HUES64 (cell line): ENCODE data around the gene ACTR8.

Experiments used
- H3K27ac ChIP-seq: 2 replicates; pipeline ENCODE4 v1.7.0; 2013; ENCODE audit warnings: low read depth, low read length, inconsistent platforms
- H3K27me3 ChIP-seq: 2 replicates; pipeline ENCODE4 v1.6.1; 2013; ENCODE audit warnings: mild to moderate bottlenecking, low read length; ENCODE audit not compliant: insufficient read depth
- H3K36me3 ChIP-seq: 2 replicates; pipeline ENCODE4 v1.6.1; 2013; ENCODE audit warnings: mild to moderate bottlenecking, low read length; ENCODE audit not compliant: insufficient read depth
- H3K4me1 ChIP-seq: 2 replicates; pipeline ENCODE4 v1.6.1; 2013; ENCODE audit warnings: mild to moderate bottlenecking, low read length, moderate library complexity; ENCODE audit not compliant: insufficient read depth
- H3K4me3 ChIP-seq: 2 replicates; pipeline ENCODE4 v1.5.1; 2013; ENCODE audit warnings: mild to moderate bottlenecking, low read length, moderate library complexity
- H3K9ac ChIP-seq: 2 replicates; pipeline ENCODE4 v1.6.1; 2013; ENCODE audit warnings: mild to moderate bottlenecking, low read depth, low read length
- H3K9me3 ChIP-seq: 2 replicates; pipeline ENCODE4 v1.6.1; 2013; ENCODE audit warnings: low read depth, low read length; ENCODE audit not compliant: insufficient read depth
- WGBS: fragments of 150-250, 120-280 bp; methylation state at CpG from one replicate; pipeline ENCODE4 v1.1.7; 2013; ENCODE audit warnings: missing lambda C conversion rate; 5-methylcytosine and 5-hydroxymethylcytosine counted together

The ACTR8 gene

GRCh38 chr3:53833053-53833645 is 48.8 kb downstream of the ACTR8 start:
- no peaks in the 10 kb centered on the region for H3K4me1 ChIP-seq
- no peak overlapping the region for H3K9ac ChIP-seq
- H3K27ac ChIP-seq = no peak overlapping the region
- no peaks in the 10 kb centered on the region for H3K27me3 ChIP-seq
- WGBS = 91% methylated on average over 9 of the region's 9 CpGs
- no peak overlapping the region for H3K4me3 ChIP-seq
- H3K9me3 ChIP-seq = no peaks in the 10 kb centered on the region
- H3K36me3 ChIP-seq = no peaks in the 10 kb centered on the region

GRCh38 chr3:53830944-53831343 is 51.0 kb downstream of the ACTR8 start:
- Histone ChIP-seq H3K4me3 (no peak overlapping the region), H3K9me3 (no peaks in the 10 kb centered on the region), H3K36me3 (no peaks in the 10 kb centered on the region), H3K9ac (no peak overlapping the region), H3K27me3 (no peaks in the 10 kb centered on the region), H3K27ac (no peak overlapping the region), H3K4me1 (no peaks in the 10 kb centered on the region)
- WGBS = 93% methylated on average over 6 of the region's 6 CpGs

- no peaks in the 10 kb centered on the region for H3K36me3 ChIP-seq
- no peak overlapping the region for H3K27ac ChIP-seq
- H3K9me3 ChIP-seq = no peaks in the 10 kb centered on the region
- WGBS = 85% methylated on average over 2 of the region's 2 CpGs
- no peak overlapping the region for H3K9ac ChIP-seq
- H3K4me1 ChIP-seq = no peaks in the 10 kb centered on the region
- H3K4me3 ChIP-seq = no peak overlapping the region
- no peaks in the 10 kb centered on the region for H3K27me3 ChIP-seq
These were observed 52.3 kb downstream of the ACTR8 start for GRCh38 chr3:53829605-53830004.

GRCh38 chr3:53828581-53828980 is 53.4 kb downstream of the ACTR8 start:
- 86% methylated on average over 1 of the region's 1 CpG for WGBS

GRCh38 chr3:53826048-53826447 is 55.9 kb downstream of the ACTR8 start:
- Histone ChIP-seq H3K9ac (no peak overlapping the region), H3K4me3 (no peak overlapping the region), H3K9me3 (no peaks in the 10 kb centered on the region), H3K27ac (no peak overlapping the region), H3K27me3 (no peaks in the 10 kb centered on the region), H3K4me1 (no peaks in the 10 kb centered on the region), H3K36me3 (no peaks in the 10 kb centered on the region)
- WGBS = 83% methylated on average over 1 of the region's 1 CpG

More at GRCh38 chr3:53828581-53828980, 53.4 kb downstream of the ACTR8 start:
- Histone ChIP-seq H3K4me3 (no peak overlapping the region), H3K4me1 (no peaks in the 10 kb centered on the region), H3K27me3 (no peaks in the 10 kb centered on the region), H3K36me3 (no peaks in the 10 kb centered on the region), H3K27ac (no peak overlapping the region), H3K9me3 (no peaks in the 10 kb centered on the region), H3K9ac (no peak overlapping the region)

- peaks cover 6% of the 10 kb centered on the region; the same call in 1 of the 2 replicates for H3K36me3 ChIP-seq
- no peaks in the 10 kb centered on the region for H3K9me3 ChIP-seq
- no peaks in the 10 kb centered on the region for H3K4me1 ChIP-seq
- 88% methylated on average over 4 of the region's 4 CpGs for WGBS
- no peak overlapping the region for H3K9ac ChIP-seq
- H3K27ac ChIP-seq = no peak overlapping the region
- no peak overlapping the region for H3K4me3 ChIP-seq
- H3K27me3 ChIP-seq = no peaks in the 10 kb centered on the region
These were observed 57.2 kb downstream of the ACTR8 start for GRCh38 chr3:53824795-53825194.

- no peaks in the 10 kb centered on the region for H3K9me3 ChIP-seq
- peaks cover 8% of the 10 kb centered on the region for H3K36me3 ChIP-seq
- H3K4me1 ChIP-seq = no peaks in the 10 kb centered on the region
- no peaks in the 10 kb centered on the region for H3K27me3 ChIP-seq
- no peak overlapping the region for H3K9ac ChIP-seq
- WGBS = 73% methylated on average over 10 of the region's 10 CpGs
- no peak overlapping the region for H3K27ac ChIP-seq
- no peak overlapping the region for H3K4me3 ChIP-seq
These were observed 57.8 kb downstream of the ACTR8 start for GRCh38 chr3:53823956-53824657.

GRCh38 chr3:53823026-53823955 is 58.7 kb downstream of the ACTR8 start:
- 94% methylated on average over 67 of the region's 67 CpGs for WGBS
- Histone ChIP-seq H3K27me3 (no peaks in the 10 kb centered on the region), H3K4me1 (no peaks in the 10 kb centered on the region), H3K4me3 (no peak overlapping the region), H3K27ac (no peak overlapping the region), H3K9me3 (no peaks in the 10 kb centered on the region), H3K9ac (no peak overlapping the region), H3K36me3 (peaks cover 16% of the 10 kb centered on the region)

GRCh38 chr3:53822331-53822741 is 59.6 kb downstream of the ACTR8 start:
- 92% methylated on average over 14 of the region's 14 CpGs for WGBS

GRCh38 chr3:53821631-53822121 is 60.3 kb downstream of the ACTR8 start:
- Histone ChIP-seq H3K9ac (no peak overlapping the region), H3K27me3 (no peaks in the 10 kb centered on the region), H3K36me3 (peaks cover 29% of the 10 kb centered on the region), H3K4me1 (no peaks in the 10 kb centered on the region), H3K4me3 (no peak overlapping the region), H3K9me3 (no peaks in the 10 kb centered on the region), H3K27ac (no peak overlapping the region)
- 83% methylated on average over 5 of the region's 5 CpGs for WGBS

More at GRCh38 chr3:53822331-53822741, 59.6 kb downstream of the ACTR8 start:
- H3K4me3 ChIP-seq = no peak overlapping the region
- peaks cover 25% of the 10 kb centered on the region for H3K36me3 ChIP-seq
- H3K9ac ChIP-seq = no peak overlapping the region
- no peaks in the 10 kb centered on the region for H3K4me1 ChIP-seq
- no peak overlapping the region for H3K27ac ChIP-seq
- H3K27me3 ChIP-seq = no peaks in the 10 kb centered on the region
- H3K9me3 ChIP-seq = no peaks in the 10 kb centered on the region
